Fibroblast of lung (primary cell): ENCODE results near the gene CALML4. TPM values are rescaled to one million over a fixed set of nuclear protein-coding genes. Genes with fewer than 3 reads are reported as not detected.

Experiments
- DNase-seq, 2 donors: peaks; one replicate each; pipeline versions ENCODE4 v3.0.0 to v3.0.0-alpha.2; 2010; ENCODE audit warnings: low read depth in 2 of 2
- H2AFZ ChIP-seq: 2 replicates; pipeline ENCODE4 v1.5.1; 2012; ENCODE audit warnings: low read length, control low read depth, inconsistent platforms
- H3K27ac ChIP-seq: 2 replicates; pipeline ENCODE4 v1.5.1; 2011; ENCODE audit warnings: low read length, control low read depth; ENCODE audit not compliant: insufficient read depth
- H3K27me3 ChIP-seq: 2 replicates; pipeline ENCODE4 v1.5.1; 2011; ENCODE audit warnings: mild to moderate bottlenecking, low read length; ENCODE audit not compliant: control insufficient read depth, insufficient read depth
- H3K36me3 ChIP-seq: 2 replicates; pipeline ENCODE4 v1.5.1; 2011; ENCODE audit warnings: low read length; ENCODE audit not compliant: control insufficient read depth, insufficient read depth
- H3K4me1 ChIP-seq: 2 replicates; pipeline ENCODE4 v1.5.1; 2011; ENCODE audit warnings: low read length; ENCODE audit not compliant: control insufficient read depth, insufficient read depth; ENCODE audit errors: extremely low read depth
- H3K4me2 ChIP-seq: 2 replicates; pipeline ENCODE4 v1.5.1; 2011; ENCODE audit warnings: low read length, control low read depth; ENCODE audit not compliant: insufficient read depth; ENCODE audit errors: extremely low read depth
- H3K4me3 ChIP-seq, 4 experiments: fragments of 200-600 bp in 1 of 4; sonication (generic) in 1 of 4; replicated peaks in 1 of 4; 2 replicates each; pipeline ENCODE4 v1.5.1; 2011 to 2016; ENCODE audit warnings: low read length in 4 of 4, low read depth in 3 of 4, mild to moderate bottlenecking in 3 of 4, control low read depth in 2 of 4, inconsistent platforms in 1 of 4, mixed read lengths in 1 of 4; ENCODE audit not compliant: insufficient read depth in 1 of 4; ENCODE audit errors: control extremely low read depth in 1 of 4
- H3K79me2 ChIP-seq: 2 replicates; pipeline ENCODE4 v1.5.1; 2012; ENCODE audit warnings: mild to moderate bottlenecking, low read length, inconsistent platforms; ENCODE audit not compliant: control insufficient read depth, insufficient read depth
- H3K9ac ChIP-seq: 2 replicates; pipeline ENCODE4 v1.5.1; 2011; ENCODE audit warnings: mild to moderate bottlenecking, low read length, control low read depth; ENCODE audit not compliant: insufficient read depth
- H3K9me3 ChIP-seq: 2 replicates; pipeline ENCODE4 v1.5.1; 2012; ENCODE audit warnings: low read depth, low read length; ENCODE audit not compliant: control insufficient read depth, insufficient read depth
- H4K20me1 ChIP-seq: 2 replicates; pipeline ENCODE4 v1.5.1; 2011; ENCODE audit warnings: low read length; ENCODE audit not compliant: control insufficient read depth, insufficient read depth; ENCODE audit errors: extremely low read depth
- CTCF ChIP-seq, 2 donors: IDR thresholded peaks in 1 of 2; conservative IDR thresholded peaks in 1 of 2; 1 replicate in 1 of 2; 2 replicates in 1 of 2; pipeline ENCODE4 v1.5.1; 2011 to 2012; ENCODE audit warnings: low read length in 2 of 2, control low read depth in 1 of 2, inconsistent platforms in 1 of 2, low read depth in 1 of 2, mild to moderate bottlenecking in 1 of 2
- EZH2 ChIP-seq: IDR thresholded peaks from 2 replicates; pipeline ENCODE4 v1.5.1; 2012; ENCODE audit warnings: low read length, control low read depth, mild to moderate bottlenecking; ENCODE audit errors: missing control alignments
- polyA plus RNA-seq, 2 donors: library from polyadenylated mRNA; depleted of rRNA in 1 of 2; stranded (reverse) in 1 of 2; unstranded in 1 of 2; fragments of >200 nt; gene quantifications; 2 replicates each; pipeline ENCODE4 v1.2.1, GENCODE V29; 2011 to 2012; ENCODE audit warnings: missing spikeins in 1 of 2
- total RNA-seq: library from RNA; depleted of rRNA; stranded (reverse); fragments of >200 nt; gene quantifications from 2 replicates; pipeline ENCODE4 v1.2.1, GENCODE V29; 2014

Gene CALML4
- total and polyA plus RNA-seq, 2 donors (not counting 1 experiment from before 2014, with no cell fraction given): 1.8 to 2.0 TPM

- no peak for DNase-seq
- Histone ChIP-seq H3K79me2 (no peaks in the 10 kb centered on the region), H3K9me3 (no peaks in the 10 kb centered on the region), H3K27ac (no peak overlapping the region), H4K20me1 (no peaks in the 10 kb centered on the region), H3K9ac (no peak overlapping the region), H2AFZ (no peak overlapping the region), H3K4me2 (no peak overlapping the region), H3K4me3 (no peak overlapping the region), H3K36me3 (no peaks in the 10 kb centered on the region), H3K4me1 (no peaks in the 10 kb centered on the region), H3K27me3 (no peaks in the 10 kb centered on the region)
- TF ChIP-seq EZH2 (no peak), CTCF (conservative IDR thresholded peaks at IDR 0.05 in 1 of 2, IDR thresholded peaks at IDR 0.05 in 1 of 2; ENCODE audit: low read depth in 1 of 2, low read length in 2 of 2) (no peak)
Measured at GRCh38 chr15:68143129-68143528, 62.0 kb downstream of the CALML4 start.

Other genes starting within 250 kb of the CALML4 start
- gene PIAS1, start 151.0 kb downstream of the CALML4 start, total RNA-seq: 10.5 and 17.0 TPM in 2 replicates
- 35.1 and 38.2 TPM in 2 replicates for gene PIAS1, start 151.0 kb downstream of the CALML4 start, polyA plus RNA-seq
- gene CLN6, start 24.4 kb upstream of the CALML4 start, total RNA-seq: 5.6 and 6.2 TPM in 2 replicates
- 16.1 and 31.2 TPM in 2 replicates for gene CLN6, start 24.4 kb upstream of the CALML4 start, polyA plus RNA-seq
- gene FEM1B, start 72.4 kb upstream of the CALML4 start, total RNA-seq: 46.7 and 48.4 TPM in 2 replicates
- 20.9 and 38.2 TPM in 2 replicates for gene FEM1B, start 72.4 kb upstream of the CALML4 start, polyA plus RNA-seq
- 29.6 and 43.7 TPM in 2 replicates for gene ITGA11, start 226.8 kb upstream of the CALML4 start, total RNA-seq
- 2.6 and 21.5 TPM in 2 replicates for gene ITGA11, start 226.8 kb upstream of the CALML4 start, polyA plus RNA-seq